22Rv1 (cell line): Measurements from ENCODE around the gene HNRNPU.

Source experiments
- H3K27ac ChIP-seq: fragments of 450-650 bp; 2 replicates; pipeline ENCODE4 v1.5.1; 2017
- ZFX ChIP-seq: fragments of 450-650 bp; IDR thresholded peaks from 2 replicates; pipeline ENCODE4 v1.6.1; 2017; ENCODE audit warnings: antibody characterized with exemption, borderline replicate concordance
- TF ChIP-seq, protein P1 (sequence below): fragments of 450-650 bp; IDR thresholded peaks from 2 replicates; pipeline ENCODE4 v1.5.1; 2017; ENCODE audit warnings: mild to moderate bottlenecking

HNRNPU gene

DNA sequence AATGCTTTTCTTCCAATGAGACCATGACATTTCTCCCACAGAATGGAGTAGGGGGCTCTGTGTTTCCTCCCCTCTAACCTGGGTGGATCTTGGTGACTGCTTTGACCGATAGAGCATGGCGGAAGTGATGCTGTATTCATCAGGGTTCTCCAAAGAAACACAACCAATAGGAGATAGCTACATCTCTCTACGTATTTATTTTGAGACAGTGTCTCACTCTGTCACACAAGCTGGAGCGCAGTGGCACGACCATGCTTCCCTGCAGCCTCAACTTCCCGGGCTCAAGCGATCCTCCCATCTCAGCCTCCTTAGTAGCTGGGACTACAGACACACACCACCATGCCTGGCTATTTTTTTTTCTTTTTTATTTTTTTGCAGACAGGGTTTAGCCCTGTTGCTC lies 29.5 kb upstream of the HNRNPU start:
- TF ChIP-seq, protein P1, sequence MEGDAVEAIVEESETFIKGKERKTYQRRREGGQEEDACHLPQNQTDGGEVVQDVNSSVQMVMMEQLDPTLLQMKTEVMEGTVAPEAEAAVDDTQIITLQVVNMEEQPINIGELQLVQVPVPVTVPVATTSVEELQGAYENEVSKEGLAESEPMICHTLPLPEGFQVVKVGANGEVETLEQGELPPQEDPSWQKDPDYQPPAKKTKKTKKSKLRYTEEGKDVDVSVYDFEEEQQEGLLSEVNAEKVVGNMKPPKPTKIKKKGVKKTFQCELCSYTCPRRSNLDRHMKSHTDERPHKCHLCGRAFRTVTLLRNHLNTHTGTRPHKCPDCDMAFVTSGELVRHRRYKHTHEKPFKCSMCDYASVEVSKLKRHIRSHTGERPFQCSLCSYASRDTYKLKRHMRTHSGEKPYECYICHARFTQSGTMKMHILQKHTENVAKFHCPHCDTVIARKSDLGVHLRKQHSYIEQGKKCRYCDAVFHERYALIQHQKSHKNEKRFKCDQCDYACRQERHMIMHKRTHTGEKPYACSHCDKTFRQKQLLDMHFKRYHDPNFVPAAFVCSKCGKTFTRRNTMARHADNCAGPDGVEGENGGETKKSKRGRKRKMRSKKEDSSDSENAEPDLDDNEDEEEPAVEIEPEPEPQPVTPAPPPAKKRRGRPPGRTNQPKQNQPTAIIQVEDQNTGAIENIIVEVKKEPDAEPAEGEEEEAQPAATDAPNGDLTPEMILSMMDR: no peak
- no peak for TF ChIP-seq ZFX
- no peak overlapping the region for H3K27ac ChIP-seq

DNA sequence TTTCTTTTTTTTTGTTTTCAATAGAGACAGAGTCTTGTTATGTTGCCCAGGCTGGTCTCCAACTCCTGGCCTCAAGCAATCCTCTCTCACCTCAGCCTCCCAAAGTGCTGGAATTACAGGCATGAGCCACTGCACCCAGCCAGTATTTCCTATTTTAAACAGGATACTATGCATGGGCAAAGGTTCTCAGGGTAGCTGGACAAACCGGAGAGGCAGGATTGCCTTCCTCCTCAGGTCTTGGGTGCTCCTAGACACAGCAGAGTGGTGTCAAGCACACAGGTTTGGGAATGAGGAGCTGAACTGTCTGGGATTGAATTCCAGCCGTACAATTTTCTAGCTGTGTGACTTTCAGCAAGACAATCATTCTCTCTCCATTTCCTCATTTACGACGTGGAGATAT lies 22.9 kb upstream of the HNRNPU start:
- no peak for TF ChIP-seq ZFX
- TF ChIP-seq, protein P1: no peak
- H3K27ac ChIP-seq: no peak overlapping the region

DNA sequence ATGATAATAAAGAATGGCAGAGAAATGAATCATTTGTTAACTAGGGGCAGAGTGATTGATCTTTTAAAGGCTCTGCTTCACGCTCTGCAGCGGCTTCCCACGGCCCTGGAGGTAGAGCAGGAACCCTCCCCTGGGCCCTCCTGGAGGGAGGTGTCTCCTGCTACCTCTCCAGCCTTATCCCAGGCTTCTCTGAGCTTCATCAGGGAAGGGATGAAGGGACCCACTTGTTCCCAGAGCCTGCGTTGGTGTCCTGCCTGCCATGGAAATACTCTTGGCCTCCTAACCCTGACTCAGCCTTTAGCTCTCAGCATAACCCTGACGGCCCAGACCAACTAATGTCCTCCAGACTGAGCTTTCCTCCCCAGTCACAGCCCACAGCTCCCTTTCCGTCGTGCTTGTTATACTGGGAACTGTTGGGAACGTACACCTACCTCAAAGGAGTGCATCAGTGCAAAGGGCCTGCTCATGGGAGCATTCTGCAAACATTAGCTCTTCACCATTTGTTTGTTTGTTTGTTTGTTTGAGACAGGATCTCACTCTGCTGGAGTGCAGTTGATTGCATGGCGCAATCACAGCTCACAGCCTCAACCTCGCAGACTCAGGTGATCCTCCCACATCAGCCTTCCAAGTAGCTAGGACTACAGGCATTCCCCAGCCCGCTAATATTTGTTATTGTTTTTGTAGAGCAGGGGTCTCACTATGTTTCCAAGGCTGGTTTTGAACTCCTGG lies 17.4 kb upstream of the HNRNPU start:
- TF ChIP-seq, protein P1: no peak
- TF ChIP-seq ZFX: no peak
- no peak overlapping the region for H3K27ac ChIP-seq

DNA sequence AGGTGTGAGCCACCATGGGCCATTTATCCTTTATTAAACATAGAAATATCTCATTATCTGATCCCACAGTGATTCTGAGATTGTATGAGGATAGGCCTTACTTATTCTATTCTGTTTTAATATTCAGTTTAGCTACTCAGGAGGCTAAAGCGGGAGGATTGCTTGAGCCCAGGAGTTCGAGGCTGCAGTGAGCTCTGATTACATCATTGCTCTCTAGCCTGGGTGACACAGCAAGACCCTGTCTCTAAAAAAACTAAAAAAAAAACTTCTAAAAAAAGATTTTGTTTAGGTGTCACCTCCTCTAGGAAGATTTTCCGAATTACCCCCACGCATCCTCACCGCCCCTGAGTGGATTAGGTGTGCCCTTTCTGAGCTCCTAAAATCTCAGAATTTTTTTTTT lies 14.3 kb upstream of the HNRNPU start:
- no peak overlapping the region for H3K27ac ChIP-seq
- TF ChIP-seq, protein P1: no peak
- no peak for TF ChIP-seq ZFX

DNA sequence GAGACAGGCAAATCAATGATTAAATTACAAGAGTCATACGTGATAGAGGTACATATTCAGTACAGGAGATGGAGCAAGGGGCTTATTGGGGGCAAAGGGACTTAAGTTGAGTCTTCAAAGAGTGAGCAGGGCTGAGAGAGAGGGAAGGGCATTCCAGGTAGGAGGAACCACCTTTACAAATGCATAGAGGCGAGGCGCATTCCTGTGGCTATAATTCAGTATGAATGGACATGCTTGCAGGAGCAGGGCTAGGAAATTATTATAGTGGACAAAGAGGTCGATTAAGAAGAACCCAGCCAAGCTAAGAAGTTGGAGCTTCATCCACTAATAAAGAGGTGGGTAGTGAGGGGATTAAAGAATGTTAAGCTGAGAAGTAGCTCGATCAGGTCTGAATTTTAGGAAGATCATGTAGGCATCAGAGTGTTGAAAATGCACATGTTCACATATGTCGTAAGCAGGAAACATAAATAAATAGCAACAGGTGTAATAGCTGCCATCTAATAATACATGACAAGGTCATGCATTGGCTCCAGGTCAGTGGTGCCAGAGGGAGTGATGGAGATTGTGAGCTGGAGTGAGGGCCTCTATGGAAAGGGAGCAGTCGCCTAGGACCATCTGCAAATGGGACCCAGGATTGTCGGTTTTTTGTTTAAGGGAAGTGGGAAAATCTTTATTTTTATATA lies 12.0 kb upstream of the HNRNPU start:
- no peak overlapping the region for H3K27ac ChIP-seq
- no peak for TF ChIP-seq ZFX
- TF ChIP-seq, protein P1: no peak

DNA sequence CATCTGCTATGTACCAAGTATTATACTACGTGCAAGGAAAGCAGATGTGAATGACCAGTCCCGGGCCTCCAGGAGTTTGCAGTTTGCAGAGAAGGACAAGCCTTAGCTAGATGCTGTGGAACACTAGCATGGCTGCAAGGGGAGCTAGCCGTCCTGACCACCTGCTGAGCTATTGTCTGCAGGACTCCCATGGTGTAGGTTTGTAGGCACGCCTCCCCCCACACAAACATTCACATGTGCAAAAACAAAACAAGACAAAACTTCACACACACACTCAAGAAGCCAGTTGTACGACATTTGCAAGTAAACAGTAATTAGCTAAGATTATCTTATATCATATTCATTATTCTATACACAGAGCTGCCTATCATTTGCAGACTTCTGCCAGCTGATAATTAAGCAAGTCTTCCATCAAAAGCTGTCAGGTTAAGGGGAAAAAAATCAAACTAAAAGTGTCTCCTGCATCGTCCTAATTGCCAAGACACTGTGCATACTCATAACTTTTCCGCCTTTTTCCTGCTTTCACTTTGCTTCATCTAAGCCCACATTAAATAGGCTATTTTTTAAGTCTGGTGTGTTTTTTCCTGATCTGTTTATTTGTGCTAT lies 10.7 kb upstream of the HNRNPU start:
- TF ChIP-seq ZFX: no peak
- no peak overlapping the region for H3K27ac ChIP-seq

DNA sequence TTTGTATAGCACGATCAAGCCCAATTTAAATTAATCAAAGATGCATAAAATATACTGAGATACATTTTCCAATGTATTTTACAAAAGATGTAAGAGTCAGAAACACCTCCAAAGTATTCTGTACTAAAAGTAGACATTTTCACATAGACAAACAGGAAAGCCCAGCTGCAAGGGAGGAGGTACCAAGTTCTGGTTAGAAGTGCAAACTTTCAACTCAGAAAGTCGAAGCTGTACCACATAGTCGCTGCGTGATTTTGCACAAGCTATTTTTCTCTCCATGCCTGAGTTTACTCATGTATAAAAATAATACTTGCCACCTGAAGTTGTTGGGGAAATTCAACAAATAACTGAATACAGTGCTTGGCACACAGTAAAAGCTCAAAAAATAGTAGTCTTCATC lies 5.6 kb upstream of the HNRNPU start:
- H3K27ac ChIP-seq: no peak overlapping the region
- TF ChIP-seq, protein P1: no peak
- TF ChIP-seq ZFX: no peak
